ENCODE measurements around the gene PGM5.

PGM5 gene

GRCh38 chr9:68493541-68493940 is 137.1 kb downstream of the PGM5 start:
- POLR2A ChIA-PET, result no interaction called here

More at GRCh38 chr9:68493541-68493940, 137.1 kb downstream of the PGM5 start:
- no peak for TF ChIP-seq ZBTB49 (tag by site-specific recombination; IDR thresholded peaks at IDR 0.05; ENCODE audit: low read depth)
- TF ChIP-seq ZNF785 (tag by site-specific recombination; IDR thresholded peaks at IDR 0.05), result no peak
- TF ChIP-seq ZNF48 (tag by site-specific recombination; IDR thresholded peaks at IDR 0.05), result no peak
- TF ChIP-seq ZBTB10 (tag by site-specific recombination; IDR thresholded peaks at IDR 0.05), result no peak
- no peak for TF ChIP-seq KLF8 (tag by site-specific recombination; IDR thresholded peaks at IDR 0.05)
- TF ChIP-seq ZBTB7A (tag by site-specific recombination; IDR thresholded peaks at IDR 0.05; ENCODE audit: low read depth), result no peak
- TF ChIP-seq ZNF473 (tag by site-specific recombination; IDR thresholded peaks at IDR 0.05), result no peak
- no peak for TF ChIP-seq ZBTB44 (tag by site-specific recombination; IDR thresholded peaks at IDR 0.05)
- TF ChIP-seq KLF17 (tag by site-specific recombination; IDR thresholded peaks at IDR 0.05), result no peak
- no peak for TF ChIP-seq PRDM6 (tag by site-specific recombination; IDR thresholded peaks at IDR 0.05)
- no peaks in the 10 kb centered on the region for H3K4me1 ChIP-seq (ENCODE audit: control insufficient read depth, insufficient read depth, low read length)
- H3K4me3 ChIP-seq (ENCODE audit: low read depth, low read length), result no peak overlapping the region
- CTCF ChIA-PET, result interaction anchor here (0.9 to 1.5 kb wide), 2 partner anchors 14 to 77 kb away, joined by 3 to 5 read pairs; no protein-coding TSS in a partner anchor
- H3K9me3 ChIP-seq (ENCODE audit: control insufficient read depth, insufficient read depth, low read depth, low read length), result no peaks in the 10 kb centered on the region
- H3K36me3 ChIP-seq (ENCODE audit: control insufficient read depth in 2 of 2, insufficient read depth in 1 of 2, low read length in 2 of 2), result no peaks in the 10 kb centered on the region
- no peak overlapping the region for H3K27ac ChIP-seq (ENCODE audit: extremely low read depth, low read depth, low read length)
